DMS 273 treated with DMSO at 0.1 percent for 48 hours (cell line): ENCODE results near the gene UBL3.

Experiments
- DNase-seq: peaks from one replicate; lab custom pipeline; 2025; lab: John Stamatoyannopoulos, UW

Gene UBL3

GRCh38 chr13:29856426-29856825 is 6.0 kb upstream of the UBL3 start:
- DNase-seq: no peak

GRCh38 chr13:29855784-29856183 is 5.4 kb upstream of the UBL3 start:
- no peak for DNase-seq

- DNase-seq: no peak
Measured at GRCh38 chr13:29855009-29855408, 4.6 kb upstream of the UBL3 start.

- DNase-seq: no peak
Measured at GRCh38 chr13:29853131-29853530, 2.7 kb upstream of the UBL3 start.

GRCh38 chr13:29852472-29853054 is 2.1 kb upstream of the UBL3 start:
- no peak for DNase-seq

GRCh38 chr13:29849731-29850212 is 645 bp downstream of the UBL3 start:
- no peak for DNase-seq

GRCh38 chr13:29849071-29849631 is 1.3 kb downstream of the UBL3 start:
- DNase-seq: no peak

- DNase-seq: no peak
Measured at GRCh38 chr13:29847501-29847983, 2.9 kb downstream of the UBL3 start.

GRCh38 chr13:29846475-29847256 is 3.8 kb downstream of the UBL3 start:
- no peak for DNase-seq

GRCh38 chr13:29845440-29846056 is 4.9 kb downstream of the UBL3 start:
- no peak for DNase-seq

GRCh38 chr13:29844441-29844840 is 6.0 kb downstream of the UBL3 start:
- DNase-seq: no peak

GRCh38 chr13:29840585-29840984 is 9.8 kb downstream of the UBL3 start:
- no peak for DNase-seq

GRCh38 chr13:29835280-29836061 is 14.9 kb downstream of the UBL3 start:
- no peak for DNase-seq

GRCh38 chr13:29832761-29833298 is 17.6 kb downstream of the UBL3 start:
- DNase-seq: no peak

- no peak for DNase-seq
Measured at GRCh38 chr13:29830000-29830399, 20.4 kb downstream of the UBL3 start.

- DNase-seq: no peak
Measured at GRCh38 chr13:29819143-29819542, 31.3 kb downstream of the UBL3 start.

GRCh38 chr13:29817604-29818378 is 32.6 kb downstream of the UBL3 start:
- peak; percentile 5 for DNase-seq

- DNase-seq: no peak
Measured at GRCh38 chr13:29816715-29817114, 33.7 kb downstream of the UBL3 start.

GRCh38 chr13:29815336-29815735 is 35.1 kb downstream of the UBL3 start:
- DNase-seq: no peak

GRCh38 chr13:29810898-29811297 is 39.5 kb downstream of the UBL3 start:
- no peak for DNase-seq
